Liver (tissue), 3 donors: ENCODE data around the gene STX12.

Experiments
- GABPA ChIP-seq, 2 donors: IDR thresholded peaks in 1 of 2; conservative IDR thresholded peaks in 1 of 2; 2 replicates each; pipeline ENCODE4 v1.6.1; 2016; ENCODE audit warnings: antibody characterized with exemption in 2 of 2, mild to moderate bottlenecking in 1 of 2, moderate library complexity in 1 of 2
- HNF4A ChIP-seq, 2 donors: conservative IDR thresholded peaks; 2 replicates each; pipeline ENCODE4 v1.6.1; 2016; ENCODE audit warnings: antibody characterized with exemption in 2 of 2, mild to moderate bottlenecking in 2 of 2
- TAF1 ChIP-seq: conservative IDR thresholded peaks from 2 replicates; pipeline ENCODE4 v1.6.1; 2016; ENCODE audit warnings: antibody characterized with exemption, mild to moderate bottlenecking
- TF ChIP-seq, protein P1 (sequence below): fragments of 150-350 bp; IDR thresholded peaks from 2 replicates; pipeline ENCODE4 v1.5.1; 2017; ENCODE audit warnings: improper control_type of control experiment, low read depth, low read length; ENCODE audit not compliant: missing input control
- TF ChIP-seq, protein P2 (sequence below): IDR thresholded peaks from 2 replicates; pipeline ENCODE4 v1.6.1; 2016; ENCODE audit warnings: antibody characterized with exemption
- TF ChIP-seq, protein P3 (sequence below): IDR thresholded peaks from 2 replicates; pipeline ENCODE4 v1.6.1; 2016; ENCODE audit warnings: antibody characterized with exemption, mild to moderate bottlenecking
- donor health status: healthy.
- donor health status: healthy.

DNA sequence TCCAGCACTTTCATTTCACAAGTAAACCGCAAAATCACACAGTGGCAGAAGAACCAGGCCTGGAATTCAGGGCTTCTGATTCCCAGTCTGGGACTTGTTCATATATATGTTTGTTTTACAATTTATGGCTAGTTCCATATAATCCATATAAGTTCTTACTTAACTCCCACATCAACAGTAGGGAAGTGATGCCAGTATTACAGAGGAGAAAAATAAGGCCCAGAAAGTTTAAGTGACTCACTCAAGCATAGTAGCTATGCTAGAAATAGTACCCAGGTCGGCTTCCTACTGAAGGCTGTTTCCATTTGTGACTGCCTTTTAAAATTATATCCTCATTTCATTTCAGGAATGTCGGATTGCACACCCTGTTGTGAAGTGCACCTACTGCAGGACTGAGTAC, 45.9 kb upstream of the STX12 start:
- TF ChIP-seq GABPA (IDR thresholded peaks at IDR 0.05 in 1 of 2, conservative IDR thresholded peaks at IDR 0.05 in 1 of 2): no peak
- TF ChIP-seq, protein P1, sequence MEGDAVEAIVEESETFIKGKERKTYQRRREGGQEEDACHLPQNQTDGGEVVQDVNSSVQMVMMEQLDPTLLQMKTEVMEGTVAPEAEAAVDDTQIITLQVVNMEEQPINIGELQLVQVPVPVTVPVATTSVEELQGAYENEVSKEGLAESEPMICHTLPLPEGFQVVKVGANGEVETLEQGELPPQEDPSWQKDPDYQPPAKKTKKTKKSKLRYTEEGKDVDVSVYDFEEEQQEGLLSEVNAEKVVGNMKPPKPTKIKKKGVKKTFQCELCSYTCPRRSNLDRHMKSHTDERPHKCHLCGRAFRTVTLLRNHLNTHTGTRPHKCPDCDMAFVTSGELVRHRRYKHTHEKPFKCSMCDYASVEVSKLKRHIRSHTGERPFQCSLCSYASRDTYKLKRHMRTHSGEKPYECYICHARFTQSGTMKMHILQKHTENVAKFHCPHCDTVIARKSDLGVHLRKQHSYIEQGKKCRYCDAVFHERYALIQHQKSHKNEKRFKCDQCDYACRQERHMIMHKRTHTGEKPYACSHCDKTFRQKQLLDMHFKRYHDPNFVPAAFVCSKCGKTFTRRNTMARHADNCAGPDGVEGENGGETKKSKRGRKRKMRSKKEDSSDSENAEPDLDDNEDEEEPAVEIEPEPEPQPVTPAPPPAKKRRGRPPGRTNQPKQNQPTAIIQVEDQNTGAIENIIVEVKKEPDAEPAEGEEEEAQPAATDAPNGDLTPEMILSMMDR: no peak
- no peak for TF ChIP-seq HNF4A (conservative IDR thresholded peaks at IDR 0.05)
- no peak for TF ChIP-seq TAF1
- TF ChIP-seq, protein P2, sequence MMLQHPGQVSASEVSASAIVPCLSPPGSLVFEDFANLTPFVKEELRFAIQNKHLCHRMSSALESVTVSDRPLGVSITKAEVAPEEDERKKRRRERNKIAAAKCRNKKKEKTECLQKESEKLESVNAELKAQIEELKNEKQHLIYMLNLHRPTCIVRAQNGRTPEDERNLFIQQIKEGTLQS: no peak
- TF ChIP-seq, protein P3, sequence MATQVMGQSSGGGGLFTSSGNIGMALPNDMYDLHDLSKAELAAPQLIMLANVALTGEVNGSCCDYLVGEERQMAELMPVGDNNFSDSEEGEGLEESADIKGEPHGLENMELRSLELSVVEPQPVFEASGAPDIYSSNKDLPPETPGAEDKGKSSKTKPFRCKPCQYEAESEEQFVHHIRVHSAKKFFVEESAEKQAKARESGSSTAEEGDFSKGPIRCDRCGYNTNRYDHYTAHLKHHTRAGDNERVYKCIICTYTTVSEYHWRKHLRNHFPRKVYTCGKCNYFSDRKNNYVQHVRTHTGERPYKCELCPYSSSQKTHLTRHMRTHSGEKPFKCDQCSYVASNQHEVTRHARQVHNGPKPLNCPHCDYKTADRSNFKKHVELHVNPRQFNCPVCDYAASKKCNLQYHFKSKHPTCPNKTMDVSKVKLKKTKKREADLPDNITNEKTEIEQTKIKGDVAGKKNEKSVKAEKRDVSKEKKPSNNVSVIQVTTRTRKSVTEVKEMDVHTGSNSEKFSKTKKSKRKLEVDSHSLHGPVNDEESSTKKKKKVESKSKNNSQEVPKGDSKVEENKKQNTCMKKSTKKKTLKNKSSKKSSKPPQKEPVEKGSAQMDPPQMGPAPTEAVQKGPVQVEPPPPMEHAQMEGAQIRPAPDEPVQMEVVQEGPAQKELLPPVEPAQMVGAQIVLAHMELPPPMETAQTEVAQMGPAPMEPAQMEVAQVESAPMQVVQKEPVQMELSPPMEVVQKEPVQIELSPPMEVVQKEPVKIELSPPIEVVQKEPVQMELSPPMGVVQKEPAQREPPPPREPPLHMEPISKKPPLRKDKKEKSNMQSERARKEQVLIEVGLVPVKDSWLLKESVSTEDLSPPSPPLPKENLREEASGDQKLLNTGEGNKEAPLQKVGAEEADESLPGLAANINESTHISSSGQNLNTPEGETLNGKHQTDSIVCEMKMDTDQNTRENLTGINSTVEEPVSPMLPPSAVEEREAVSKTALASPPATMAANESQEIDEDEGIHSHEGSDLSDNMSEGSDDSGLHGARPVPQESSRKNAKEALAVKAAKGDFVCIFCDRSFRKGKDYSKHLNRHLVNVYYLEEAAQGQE: no peak
